GM12878 (cell line): ENCODE data around the gene OR7A10. TPM values are rescaled to one million over a fixed set of nuclear protein-coding genes. Genes with fewer than 3 reads are reported as not detected.

Experiments used
- ATAC-seq: fragments of 200-7000 bp; cut with Tn5 transposase; 3 replicates; pipeline ENCODE4 v1.9.1; 2020; ENCODE audit warnings: mild to moderate bottlenecking, moderate library complexity
- BruUV-seq: library from RNA; stranded (reverse); fragments of 400-500 nt; replicated peaks from 2 replicates; lab custom pipeline; 2021; lab: Mats Ljungman, UMichigan
- CTCF ChIA-PET: fragments of 300-600 bp; sonication (Branson Sonifier 250); formaldehyde crosslinking; extraction: SDS; loops from one replicate; lab custom pipeline; 2021; ENCODE audit warnings: inconsistent platforms; lab: Yijun Ruan, JAX
- POLR2A ChIA-PET: fragments of 350-600 bp; formaldehyde crosslinking; extraction: SDS; loops from one replicate; lab custom pipeline; 2021; ENCODE audit warnings: inconsistent platforms; lab: Charles Lee
- RAD21 ChIA-PET: fragments of 300-600 bp; sonication (Branson Sonifier 250); formaldehyde crosslinking; loops from one replicate; lab custom pipeline; 2023; ENCODE audit warnings: antibody characterized with exemption; ENCODE audit not compliant: unreplicated experiment; lab: Charles Lee
- SMC1A ChIA-PET: fragments of 300-600 bp; sonication (Branson Sonifier 250); formaldehyde crosslinking; loops from one replicate; lab custom pipeline; 2023; ENCODE audit not compliant: unreplicated experiment, uncharacterized antibody; lab: Charles Lee
- DNase-seq: peaks from one replicate; pipeline ENCODE4 v3.0.0-alpha.2; 2011; ENCODE audit warnings: low read depth, low spot score
- FAIRE-seq: peaks from 3 replicates; lab custom pipeline; 2011; peaks lifted over from hg19 to GRCh38; lab: Jason Lieb, UNC
- H2AFZ ChIP-seq: 2 replicates; pipeline ENCODE4 v1.6.0; 2011; ENCODE audit warnings: low read depth, low read length, control low read depth; ENCODE audit not compliant: control insufficient read depth
- H3K27ac ChIP-seq: 2 replicates; pipeline ENCODE4 v1.5.1; 2011; ENCODE audit warnings: control low read depth; ENCODE audit not compliant: control insufficient read depth, insufficient read depth
- H3K27me3 ChIP-seq, 2 experiments: replicated peaks in 1 of 2; 2 replicates each; pipeline versions ENCODE4 v1.6.0 to v1.6.1; 2011; ENCODE audit warnings: low read length in 1 of 2; ENCODE audit not compliant: control insufficient read depth in 2 of 2, insufficient read depth in 2 of 2
- H3K36me3 ChIP-seq, 2 experiments: 2 replicates each; pipeline ENCODE4 v1.5.1; 2011; ENCODE audit warnings: low read length in 1 of 2; ENCODE audit not compliant: control insufficient read depth in 2 of 2, insufficient read depth in 2 of 2
- H3K4me1 ChIP-seq: 2 replicates; pipeline ENCODE4 v1.6.1; 2011; ENCODE audit warnings: mild to moderate bottlenecking, low read length, moderate library complexity, mixed read lengths; ENCODE audit not compliant: control insufficient read depth, insufficient read depth
- H3K4me2 ChIP-seq: 2 replicates; pipeline ENCODE4 v1.6.0; 2011; ENCODE audit warnings: control low read depth; ENCODE audit not compliant: control insufficient read depth, insufficient read depth
- H3K4me3 ChIP-seq: fragments of 200-600 bp; sonication (generic); 2 replicates; pipeline ENCODE4 v1.5.1; 2016
- H3K79me2 ChIP-seq: 2 replicates; pipeline ENCODE4 v1.6.0; 2011; ENCODE audit warnings: low read length; ENCODE audit not compliant: control insufficient read depth, insufficient read depth
- H3K9ac ChIP-seq: 2 replicates; pipeline ENCODE4 v1.8.0; 2011; ENCODE audit warnings: low read length, control low read depth, mixed read lengths; ENCODE audit not compliant: control insufficient read depth, insufficient read depth
- H3K9me3 ChIP-seq: replicated peaks from 3 replicates; pipeline ENCODE4 v1.5.1; 2011; ENCODE audit warnings: mild to moderate bottlenecking, low read length; ENCODE audit not compliant: control insufficient read depth, insufficient read depth
- H4K20me1 ChIP-seq: 2 replicates; pipeline ENCODE4 v1.6.0; 2011; ENCODE audit not compliant: control insufficient read depth, insufficient read depth
- CBX5 ChIP-seq: sonication (generic); IDR thresholded peaks from 2 replicates; pipeline ENCODE4 v1.6.1; 2016; ENCODE audit warnings: low read depth, moderate library complexity, mild to moderate bottlenecking, inconsistent platforms
- CEBPZ ChIP-seq: fragments of 150-350 bp; IDR thresholded peaks from 2 replicates; pipeline ENCODE4 v1.6.1; 2016; ENCODE audit warnings: low read depth, low read length
- FOS ChIP-seq: IDR thresholded peaks from 3 replicates; pipeline ENCODE4 v1.6.1; 2011; ENCODE audit warnings: borderline replicate concordance; ENCODE audit not compliant: insufficient read length; ENCODE audit errors: extremely low read depth
- FOXM1 ChIP-seq: IDR thresholded peaks from 2 replicates; pipeline ENCODE4 v1.6.1; 2012; ENCODE audit warnings: low read depth, mild to moderate bottlenecking, inconsistent platforms, low read length, moderate library complexity
- MEF2B ChIP-seq: fragments of 450-650 bp; IDR thresholded peaks from 2 replicates; pipeline ENCODE4 v1.6.1; 2018; ENCODE audit warnings: mild to moderate bottlenecking, moderate library complexity; ENCODE audit not compliant: partially characterized antibody, poor library complexity, severe bottlenecking
- MYC ChIP-seq: IDR thresholded peaks from 2 replicates; pipeline ENCODE4 v1.6.1; 2011; ENCODE audit warnings: mild to moderate bottlenecking, low read length, moderate library complexity, inconsistent platforms; ENCODE audit not compliant: insufficient read depth, insufficient replicate concordance, insufficient read length, severe bottlenecking
- NR2C1 ChIP-seq: fragments of 450-650 bp; IDR thresholded peaks from 2 replicates; pipeline ENCODE4 v1.6.1; 2017; ENCODE audit warnings: antibody characterized with exemption, mild to moderate bottlenecking, moderate library complexity
- NR2C2 ChIP-seq: IDR thresholded peaks from 2 replicates; pipeline ENCODE4 v1.6.1; 2011; ENCODE audit warnings: borderline replicate concordance, low read depth; ENCODE audit not compliant: control insufficient read depth, insufficient read length
- NRF1 ChIP-seq: conservative IDR thresholded peaks from 2 replicates; pipeline ENCODE4 v1.6.1; 2011; ENCODE audit warnings: mild to moderate bottlenecking, low read depth, low read length, improper control_type of control experiment
- POLR2AphosphoS2 ChIP-seq: IDR thresholded peaks from 2 replicates; pipeline ENCODE4 v1.6.1; 2011; ENCODE audit warnings: low read depth, mild to moderate bottlenecking, low read length, improper control_type of control experiment, moderate library complexity
- SMAD5 ChIP-seq: IDR thresholded peaks from 2 replicates; pipeline ENCODE4 v1.6.1; 2016; ENCODE audit warnings: antibody characterized with exemption, low read depth
- TARDBP ChIP-seq: IDR thresholded peaks from 2 replicates; pipeline ENCODE4 v1.6.1; 2016; ENCODE audit warnings: borderline replicate concordance
- ZNF24 ChIP-seq: fragments of 450-650 bp; IDR thresholded peaks from 2 replicates; pipeline ENCODE4 v1.6.1; 2017; ENCODE audit warnings: antibody characterized with exemption, mild to moderate bottlenecking
- ZNF274 ChIP-seq: IDR thresholded peaks from one replicate; pipeline ENCODE4 v1.8.0; 2011; ENCODE audit not compliant: insufficient read length, insufficient read depth
- ZNF384 ChIP-seq: IDR thresholded peaks from 2 replicates; pipeline ENCODE4 v1.6.1; 2012; ENCODE audit warnings: low read depth, mild to moderate bottlenecking, low read length, improper control_type of control experiment, borderline replicate concordance
- ZZZ3 ChIP-seq: IDR thresholded peaks from 2 replicates; pipeline ENCODE4 v1.6.1; 2011; ENCODE audit warnings: low read depth; ENCODE audit not compliant: control insufficient read depth, insufficient read length
- WGBS: methylation state at CpG from one replicate; pipeline ENCODE4 v1.1.6; 2016; ENCODE audit warnings: low lambda C conversion rate; ENCODE audit not compliant: insufficient replicate concordance, insufficient coverage; ENCODE audit errors: missing lambda C conversion rate; 5-methylcytosine and 5-hydroxymethylcytosine counted together
- in situ Hi-C: fragments of 300-500 bp; cut with MboI; formaldehyde crosslinking; loops from 9 replicates; pipeline ENCODE4 v1.14.3; 2018; ENCODE audit warnings: mixed read lengths
- intact Hi-C: fragments of 100-400 bp; cut with micrococcal nuclease; formaldehyde crosslinking; loops from one replicate; pipeline ENCODE4 v1.14.2; 2022; ENCODE audit not compliant: unreplicated experiment
- polyA plus RNA-seq, 11 experiments: library from polyadenylated mRNA; depleted of rRNA in 4 of 11; unstranded in 6 of 11; stranded (reverse) in 5 of 11; fragments of >200 nt; fragmentation: Nextera tagmentation in 4 of 11; fragmentation: Illumina TruSeq in 1 of 11; extraction: Ambion mirVana in 4 of 11; extraction: Trizol in 1 of 11; gene quantifications; 1 replicate in 1 of 11; 2 replicates in 10 of 11; pipeline versions ENCODE4 v1.2.1 to v1.2.3, GENCODE V29; 2011 to 2016; ENCODE audit warnings: inconsistent platforms in 2 of 11, missing spikeins in 2 of 11, low read depth in 1 of 11
- total RNA-seq, 4 experiments: library from RNA; depleted of rRNA in 3 of 4; stranded (reverse); fragments of >200 nt in 3 of 4; fragmentation: Illumina TruSeq in 1 of 4; extraction: Trizol in 1 of 4; gene quantifications; 2 replicates each; pipeline versions ENCODE4 v1.2.1 to v1.2.3, GENCODE V29; 2013 to 2021

Gene OR7A10
- total and polyA plus RNA-seq, 10 of the 15 experiments (the other 5 are each of a cell fraction or from before 2014, with no cell fraction given): not detected

- H4K20me1 ChIP-seq: no peaks in the 10 kb centered on the region
- no peak for DNase-seq
- POLR2A ChIA-PET: no interaction called here
- CTCF ChIA-PET: no interaction called here
- no peak for TF ChIP-seq TARDBP
- no peak for TF ChIP-seq FOXM1
- no peak for TF ChIP-seq ZZZ3
- no peak for TF ChIP-seq ZNF384
- no peak for TF ChIP-seq CBX5
- TF ChIP-seq NR2C1: no peak
- TF ChIP-seq MYC: no peak
- TF ChIP-seq FOS: no peak
- no peak for TF ChIP-seq NRF1
- no peak for TF ChIP-seq ZNF24
- TF ChIP-seq POLR2AphosphoS2: no peak
- TF ChIP-seq NR2C2: no peak
- no peak for TF ChIP-seq CEBPZ
- no peak for TF ChIP-seq MEF2B
- TF ChIP-seq SMAD5: no peak
- TF ChIP-seq ZNF274: no peak
- H3K4me2 ChIP-seq: no peak overlapping the region
- H3K36me3 ChIP-seq: no peaks in the 10 kb centered on the region
- H3K9me3 ChIP-seq: no peaks in the 10 kb centered on the region
- H3K27me3 ChIP-seq: peaks cover 0 to 2% of the 10 kb centered on the region in 2 experiments; a peak in 1 of 4 replicates
- no peak overlapping the region for H3K4me3 ChIP-seq
- FAIRE-seq: no peak
- SMC1A ChIA-PET: interaction anchor here (0.6 kb wide), 1 partner anchor 13 kb away, joined by 3 read pairs; no protein-coding TSS in a partner anchor
- RAD21 ChIA-PET: no interaction called here
- BruUV-seq: no TSS peak
- ATAC-seq: no peak
- intact Hi-C loops (no loop called here), in situ Hi-C loops (no loop called here)
- H3K27ac ChIP-seq: no peak overlapping the region
- WGBS: 37% methylated on average over 5 of the region's 5 CpGs
- H2AFZ ChIP-seq: no peak overlapping the region
- no peaks in the 10 kb centered on the region for H3K4me1 ChIP-seq
- H3K79me2 ChIP-seq: no peaks in the 10 kb centered on the region
- H3K9ac ChIP-seq: no peak overlapping the region
Observed at GRCh38 chr19:14798760-14799159, 50.0 kb downstream of the OR7A10 start.
